GM19099 (cell line): ENCODE results near the gene RPA1.

Experiments used
- POLR2A ChIP-seq: IDR thresholded peaks from 3 replicates; pipeline ENCODE4 v1.6.1; 2011; ENCODE audit warnings: low read depth; ENCODE audit not compliant: insufficient read length; ENCODE audit errors: extremely low read depth

RPA1 gene

DNA sequence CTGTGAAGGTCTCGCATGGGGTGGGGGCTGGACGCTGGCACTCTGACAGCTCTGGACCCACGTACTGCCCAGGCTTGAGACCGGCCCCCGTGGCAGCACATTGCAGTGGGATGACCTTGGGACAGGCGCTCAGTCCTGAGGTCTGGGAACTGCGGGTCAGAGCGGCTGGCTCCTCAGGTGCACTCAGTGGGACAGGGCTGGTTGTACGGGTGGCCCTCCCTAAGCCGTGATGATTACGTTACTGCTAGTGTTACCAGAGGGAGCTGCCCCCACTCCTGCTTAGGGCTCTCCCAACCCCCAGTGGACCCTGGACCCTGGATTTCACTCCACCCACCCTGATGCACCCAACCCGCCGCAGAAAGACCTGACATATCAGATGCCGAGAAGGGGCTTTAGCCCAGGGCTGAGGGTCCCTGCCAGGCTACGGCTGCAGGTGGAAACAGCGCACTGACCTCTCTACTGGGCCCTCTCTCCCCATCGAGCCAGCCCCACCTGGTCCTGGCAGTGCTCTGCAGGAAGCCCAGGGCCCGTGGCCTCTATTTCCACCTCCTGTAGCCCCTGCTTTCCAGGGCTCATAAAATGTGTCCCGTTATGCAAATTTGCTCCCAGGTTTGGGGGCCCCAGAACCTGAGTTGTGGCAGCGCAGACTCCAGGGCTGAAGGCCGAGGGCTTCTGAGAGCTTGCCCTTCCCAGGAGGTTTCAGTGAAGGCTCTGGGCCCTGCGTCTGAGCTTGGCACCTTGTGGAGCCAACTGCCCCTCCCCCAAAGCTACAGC is 118.1 kb downstream of the RPA1 start:
- TF ChIP-seq POLR2A = no peak

GRCh38 chr17:1948517-1948825 is 118.7 kb downstream of the RPA1 start:
- TF ChIP-seq POLR2A = no peak
